ENCODE results near the gene OR2J3. TPM values are rescaled to one million over a fixed set of nuclear protein-coding genes. Genes with fewer than 3 reads are reported as not detected.

OR2J3 gene
- polyA plus RNA-seq (2012; ENCODE audit: insufficient read depth, insufficient read length, low read depth): not detected

DNA sequence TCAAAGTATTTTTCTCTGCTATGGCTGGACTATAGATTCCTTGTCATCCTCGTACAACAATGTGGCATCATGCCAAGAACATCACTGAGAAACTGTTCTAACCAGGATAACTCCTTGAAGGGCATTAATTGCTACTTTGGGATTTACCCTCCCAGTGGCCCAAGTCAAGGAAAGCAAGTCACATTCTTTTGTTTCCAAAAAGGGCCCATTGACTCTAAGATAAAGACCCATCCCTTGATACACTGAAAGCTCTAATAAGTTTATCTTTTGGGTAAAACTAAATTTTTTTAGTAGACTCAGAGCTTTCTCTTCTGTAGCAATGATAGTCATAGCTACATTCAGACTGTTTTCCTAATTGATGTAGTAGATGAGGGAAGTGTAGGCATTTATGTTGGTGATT lies at the start of gene OR2J3:
OR2J3 (plus strand) TSS at position 301 of the 400 bp plus-strand sequence. CDS start 3,833 bp downstream, outside the sequence.
- TF ChIP-seq, protein P1, sequence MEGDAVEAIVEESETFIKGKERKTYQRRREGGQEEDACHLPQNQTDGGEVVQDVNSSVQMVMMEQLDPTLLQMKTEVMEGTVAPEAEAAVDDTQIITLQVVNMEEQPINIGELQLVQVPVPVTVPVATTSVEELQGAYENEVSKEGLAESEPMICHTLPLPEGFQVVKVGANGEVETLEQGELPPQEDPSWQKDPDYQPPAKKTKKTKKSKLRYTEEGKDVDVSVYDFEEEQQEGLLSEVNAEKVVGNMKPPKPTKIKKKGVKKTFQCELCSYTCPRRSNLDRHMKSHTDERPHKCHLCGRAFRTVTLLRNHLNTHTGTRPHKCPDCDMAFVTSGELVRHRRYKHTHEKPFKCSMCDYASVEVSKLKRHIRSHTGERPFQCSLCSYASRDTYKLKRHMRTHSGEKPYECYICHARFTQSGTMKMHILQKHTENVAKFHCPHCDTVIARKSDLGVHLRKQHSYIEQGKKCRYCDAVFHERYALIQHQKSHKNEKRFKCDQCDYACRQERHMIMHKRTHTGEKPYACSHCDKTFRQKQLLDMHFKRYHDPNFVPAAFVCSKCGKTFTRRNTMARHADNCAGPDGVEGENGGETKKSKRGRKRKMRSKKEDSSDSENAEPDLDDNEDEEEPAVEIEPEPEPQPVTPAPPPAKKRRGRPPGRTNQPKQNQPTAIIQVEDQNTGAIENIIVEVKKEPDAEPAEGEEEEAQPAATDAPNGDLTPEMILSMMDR (IDR thresholded peaks at IDR 0.05; ENCODE audit: low read depth, low read length): no peak
- H3K4me1 ChIP-seq: no peaks in the 10 kb centered on the region
- no peaks in the 10 kb centered on the region for H3K9me3 ChIP-seq
- no peak for DNase-seq
- H3K36me3 ChIP-seq: no peaks in the 10 kb centered on the region
- no peak within 1 kb of the TSS for H3K4me3 ChIP-seq (ENCODE audit: low read depth, low read length)
- H3K27me3 ChIP-seq: no peaks in the 10 kb centered on the region

DNA sequence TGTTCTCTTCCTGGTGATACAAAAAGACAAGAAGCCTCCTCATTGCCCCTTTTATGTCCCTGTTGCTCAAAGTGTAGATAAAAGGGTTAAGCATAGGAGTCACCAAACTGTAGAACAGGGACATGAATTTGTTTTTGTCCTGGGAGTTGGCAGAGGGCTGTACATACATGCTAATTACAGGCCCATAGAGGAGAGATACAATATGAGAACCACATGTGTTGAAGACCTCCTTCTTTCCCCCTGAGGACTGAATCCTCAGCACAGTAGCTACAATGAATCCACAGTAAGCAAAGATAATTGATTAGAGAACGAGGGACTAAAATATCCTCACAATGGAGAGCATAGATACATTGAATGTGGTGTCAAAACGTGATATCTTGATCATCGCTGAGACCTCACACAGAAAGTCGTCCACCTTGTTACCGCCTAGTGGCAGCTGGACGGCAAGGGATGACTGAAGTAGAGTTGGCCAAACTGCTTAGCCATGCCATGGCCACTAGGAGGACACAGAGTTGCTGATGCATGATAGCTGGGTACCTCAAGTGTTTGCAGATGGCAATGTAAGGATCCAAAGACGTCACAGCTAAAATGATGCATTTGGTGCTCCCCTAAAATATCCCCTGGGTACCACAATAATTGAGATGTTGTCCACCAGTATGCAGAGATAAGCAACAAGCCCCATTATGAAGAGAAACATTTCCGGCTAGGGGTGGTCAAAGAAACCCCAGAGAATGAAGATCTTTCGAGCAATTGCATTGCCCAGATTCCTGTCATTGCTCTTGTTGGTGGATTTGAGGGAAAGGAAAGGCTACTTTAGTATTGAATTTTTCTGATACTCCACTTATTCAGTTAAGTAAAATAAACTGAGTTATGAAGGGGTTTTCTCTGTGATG lies 35.8 kb upstream of the OR2J3 start:
- no peaks in the 10 kb centered on the region for H3K27me3 ChIP-seq
- TF ChIP-seq, protein P1 (IDR thresholded peaks at IDR 0.05; ENCODE audit: low read depth, low read length): peak; percentile 88
- no peaks in the 10 kb centered on the region for H3K9me3 ChIP-seq
- peak; percentile 45 for DNase-seq
- H3K4me3 ChIP-seq (ENCODE audit: low read depth, low read length): no peak overlapping the region
- no peaks in the 10 kb centered on the region for H3K4me1 ChIP-seq
- no peaks in the 10 kb centered on the region for H3K36me3 ChIP-seq

DNA sequence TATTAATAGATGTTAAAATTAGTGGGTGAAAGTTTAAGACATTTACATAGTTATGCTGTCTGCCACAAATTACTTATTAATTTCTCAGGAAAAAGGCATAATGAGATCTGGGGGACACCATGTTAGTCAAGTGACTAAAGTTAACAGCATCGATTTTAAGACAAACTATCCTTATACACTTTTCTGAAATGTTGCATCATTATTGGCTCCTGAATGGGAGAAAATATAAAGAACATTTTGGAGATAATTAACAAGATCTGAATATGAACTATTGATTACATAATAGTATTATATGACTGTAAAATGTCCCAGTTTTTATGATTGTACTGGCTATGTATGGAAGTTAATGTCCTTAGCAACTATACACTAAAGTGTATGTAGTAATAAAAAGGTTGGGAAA lies 28.7 kb upstream of the OR2J3 start:
- Histone ChIP-seq H3K4me1 (no peaks in the 10 kb centered on the region), H3K9me3 (no peaks in the 10 kb centered on the region), H3K4me3 (ENCODE audit: low read depth, low read length) (no peak overlapping the region), H3K27me3 (no peaks in the 10 kb centered on the region), H3K36me3 (no peaks in the 10 kb centered on the region)
- no peak for DNase-seq
- TF ChIP-seq, protein P1 (IDR thresholded peaks at IDR 0.05; ENCODE audit: low read depth, low read length): no peak

DNA sequence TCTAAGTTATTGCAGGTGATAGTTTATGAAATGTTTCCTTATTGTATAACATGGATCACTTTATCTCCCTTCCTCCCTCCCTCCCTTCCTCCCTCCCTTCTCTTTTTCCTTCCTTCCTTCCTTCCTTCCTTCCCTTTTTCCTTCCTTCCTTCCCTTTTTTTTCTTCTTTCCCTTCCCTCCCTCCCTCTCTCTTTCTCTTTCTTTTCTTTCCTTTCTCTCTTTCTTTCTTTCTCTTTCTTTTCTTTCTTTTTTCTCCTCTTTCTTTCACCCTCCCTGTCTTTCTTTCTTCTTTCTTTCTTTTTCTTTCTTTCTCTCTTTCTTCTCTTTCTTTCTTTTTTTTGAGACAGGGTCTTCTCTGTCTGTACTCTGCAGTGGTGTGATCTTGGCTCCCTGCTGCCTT lies 26.5 kb upstream of the OR2J3 start:
- Histone ChIP-seq H3K9me3 (no peaks in the 10 kb centered on the region), H3K4me1 (no peaks in the 10 kb centered on the region), H3K36me3 (no peaks in the 10 kb centered on the region), H3K27me3 (no peaks in the 10 kb centered on the region), H3K4me3 (ENCODE audit: low read depth, low read length) (no peak overlapping the region)
- TF ChIP-seq, protein P1 (IDR thresholded peaks at IDR 0.05; ENCODE audit: low read depth, low read length): no peak
- DNase-seq: no peak

DNA sequence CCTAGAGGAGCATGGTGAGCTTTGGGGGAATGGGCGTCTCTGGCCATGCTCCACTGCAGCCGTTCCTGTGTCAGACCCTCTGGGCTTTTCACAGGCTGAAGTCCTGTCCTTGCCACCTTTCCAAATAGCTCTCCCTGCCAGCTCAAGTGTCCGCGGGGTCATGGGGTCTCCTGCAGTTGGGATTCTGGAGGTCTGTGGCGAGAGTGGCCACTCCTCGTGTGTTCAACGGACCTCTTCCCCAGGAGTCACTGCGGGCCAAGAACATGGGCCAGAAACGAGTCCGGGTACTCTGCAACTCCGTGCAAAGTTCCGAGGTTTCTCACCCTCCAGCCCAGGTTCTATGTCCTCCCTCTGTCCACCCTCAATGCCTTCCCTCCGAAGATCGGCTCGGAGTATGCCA lies 25.4 kb upstream of the OR2J3 start:
- TF ChIP-seq, protein P1 (IDR thresholded peaks at IDR 0.05; ENCODE audit: low read depth, low read length): no peak
- H3K9me3 ChIP-seq: no peaks in the 10 kb centered on the region
- H3K4me3 ChIP-seq (ENCODE audit: low read depth, low read length): no peak overlapping the region
- no peaks in the 10 kb centered on the region for H3K4me1 ChIP-seq
- no peaks in the 10 kb centered on the region for H3K36me3 ChIP-seq
- no peak for DNase-seq
- H3K27me3 ChIP-seq: no peaks in the 10 kb centered on the region

DNA sequence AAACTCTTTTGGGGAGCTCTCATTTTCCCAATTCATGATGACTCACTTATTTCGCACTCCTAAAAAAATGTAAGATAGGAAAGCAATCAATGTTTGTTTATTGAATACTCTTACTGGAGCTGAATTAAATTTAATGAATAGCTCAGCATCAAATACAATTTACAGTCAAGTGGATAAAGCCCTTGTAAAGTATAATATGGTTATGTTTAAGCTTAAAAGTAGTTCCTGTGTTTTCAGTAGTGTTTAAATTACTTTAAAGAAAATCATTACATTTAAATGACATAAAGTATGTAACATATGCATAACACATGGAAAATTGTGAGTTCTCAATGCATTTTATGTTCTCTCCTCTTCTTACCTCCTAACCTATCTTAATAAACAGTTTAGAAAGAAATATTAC lies 20.6 kb upstream of the OR2J3 start, which contains the start of gene OR2B3:
OR2B3 (minus strand) TSS at position 101 of the 400 bp plus-strand sequence; CDS start at position 36, 65 bp downstream.
- TF ChIP-seq, protein P1 (IDR thresholded peaks at IDR 0.05; ENCODE audit: low read depth, low read length): no peak
- no peaks in the 10 kb centered on the region for H3K9me3 ChIP-seq
- no peak for DNase-seq
- no peak within 1 kb of the TSS for H3K4me3 ChIP-seq (ENCODE audit: low read depth, low read length)
- H3K36me3 ChIP-seq: no peaks in the 10 kb centered on the region
- H3K27me3 ChIP-seq: no peaks in the 10 kb centered on the region
- H3K4me1 ChIP-seq: no peaks in the 10 kb centered on the region

Measured in BE2C (cell line).